SK-N-SH (cell line): ENCODE measurements around the gene VTN. TPM values are rescaled to one million over a fixed set of nuclear protein-coding genes. Genes with fewer than 3 reads are reported as not detected.

Experiments used
- CTCF ChIA-PET: fragments of 300-600, 350-600 bp; formaldehyde crosslinking; extraction: SDS; loops from one replicate; lab custom pipeline; 2021; lab: Yijun Ruan, JAX
- POLR2A ChIA-PET: fragments of 350-600 bp; sonication (Branson Sonifier 250); formaldehyde crosslinking; extraction: SDS; loops from one replicate; lab custom pipeline; 2020; ENCODE audit warnings: antibody characterized with exemption, inconsistent platforms; lab: Yijun Ruan, JAX
- DNase-seq: peaks from one replicate; pipeline ENCODE4 v3.0.0; 2012
- H2AFZ ChIP-seq: fragments of 200-600 bp; sonication (generic); 2 replicates; pipeline ENCODE4 v1.8.1; 2016; ENCODE audit warnings: antibody characterized with exemption, mild to moderate bottlenecking, low read depth
- H3F3A ChIP-seq: fragments of 200-600 bp; sonication (generic); replicated peaks from 2 replicates; pipeline ENCODE3; 2016; ENCODE audit warnings: antibody characterized with exemption, mild to moderate bottlenecking; ENCODE audit not compliant: insufficient read depth
- H3K27ac ChIP-seq, 2 experiments: fragments of 200-500 bp in 1 of 2; fragments of 200-600 bp in 1 of 2; sonication (Bioruptor generic) in 1 of 2; sonication (generic), shearing (Covaris generic) in 1 of 2; 2 replicates each; pipeline versions ENCODE4 v1.5.1 to v1.6.1; 2014 to 2016; ENCODE audit warnings: low read depth in 2 of 2, inconsistent platforms in 1 of 2, low read length in 1 of 2, mild to moderate bottlenecking in 1 of 2, mixed read lengths in 1 of 2
- H3K27me3 ChIP-seq: fragments of 200-600 bp; sonication (generic), shearing (Covaris generic); 2 replicates; pipeline ENCODE4 v1.6.1; 2016; ENCODE audit warnings: mixed run types; ENCODE audit not compliant: insufficient read depth
- H3K36me3 ChIP-seq, 2 experiments: fragments of 200-500 bp in 1 of 2; fragments of 200-600 bp in 1 of 2; sonication (Bioruptor generic) in 1 of 2; sonication (generic) in 1 of 2; replicated peaks in 1 of 2; 2 replicates each; pipeline versions ENCODE3 to v1.5.1; 2014 to 2016; ENCODE audit warnings: low read length in 1 of 2, mild to moderate bottlenecking in 1 of 2; ENCODE audit not compliant: insufficient read depth in 2 of 2, control insufficient read depth in 1 of 2
- H3K4me1 ChIP-seq, 2 experiments: fragments of 200-500 bp in 1 of 2; fragments of 200-600 bp in 1 of 2; sonication (Bioruptor generic) in 1 of 2; sonication (generic), shearing (Covaris generic) in 1 of 2; 2 replicates each; pipeline versions ENCODE4 v1.5.1 to v1.6.1; 2014 to 2016; ENCODE audit warnings: low read depth in 1 of 2, low read length in 1 of 2, mixed run types in 1 of 2; ENCODE audit not compliant: insufficient read depth in 2 of 2, control insufficient read depth in 1 of 2
- H3K4me2 ChIP-seq: fragments of 200-600 bp; sonication (generic), shearing (Covaris generic); 2 replicates; pipeline ENCODE4 v1.6.1; 2017; ENCODE audit warnings: mixed run types
- H3K4me3 ChIP-seq, 2 experiments: fragments of 200-500 bp in 1 of 2; fragments of 200-600 bp in 1 of 2; sonication (Bioruptor generic) in 1 of 2; sonication (generic), shearing (Covaris generic) in 1 of 2; 2 replicates each; pipeline versions ENCODE4 v1.5.1 to v1.8.1; 2014 to 2016; ENCODE audit warnings: low read depth in 2 of 2, inconsistent platforms in 1 of 2, low read length in 1 of 2, mild to moderate bottlenecking in 1 of 2, mixed read lengths in 1 of 2, moderate library complexity in 1 of 2
- H3K79me2 ChIP-seq: fragments of 200-600 bp; sonication (generic); 2 replicates; pipeline ENCODE4 v1.8.1; 2017; ENCODE audit warnings: mild to moderate bottlenecking; ENCODE audit not compliant: insufficient read depth
- H3K9ac ChIP-seq: fragments of 200-600 bp; sonication (generic); 2 replicates; pipeline ENCODE4 v1.6.1; 2017; ENCODE audit warnings: mixed run types
- H3K9me2 ChIP-seq: fragments of 200-600 bp; sonication (generic); 2 replicates; pipeline ENCODE4 v1.6.1; 2017; ENCODE audit warnings: mixed run types
- H3K9me3 ChIP-seq: fragments of 200-600 bp; sonication (generic); 2 replicates; pipeline ENCODE4 v1.6.1; 2017; ENCODE audit warnings: mixed run types, mild to moderate bottlenecking, moderate library complexity
- H4K20me1 ChIP-seq: fragments of 200-600 bp; sonication (generic); 2 replicates; pipeline ENCODE4 v1.6.1; 2017; ENCODE audit warnings: mild to moderate bottlenecking, mixed run types; ENCODE audit not compliant: insufficient read depth
- CHD2 ChIP-seq: fragments of 150-350 bp; IDR thresholded peaks from 2 replicates; pipeline ENCODE4 v1.6.1; 2018; ENCODE audit warnings: low read length; ENCODE audit not compliant: partially characterized antibody
- EP300 ChIP-seq, 2 experiments: IDR thresholded peaks; 2 replicates each; pipeline versions ENCODE4 v1.4.0 to v1.6.1; 2012; ENCODE audit warnings: borderline replicate concordance in 1 of 2, low read depth in 1 of 2, low read length in 1 of 2
- FOSL2 ChIP-seq: IDR thresholded peaks from 2 replicates; pipeline ENCODE4 v1.4.0; 2012; ENCODE audit warnings: low read depth, mild to moderate bottlenecking, moderate library complexity, borderline replicate concordance
- GABPA ChIP-seq: IDR thresholded peaks from 2 replicates; pipeline ENCODE4 v1.4.0; 2012; ENCODE audit warnings: low read depth, mild to moderate bottlenecking
- JUND ChIP-seq: IDR thresholded peaks from 2 replicates; pipeline ENCODE4 v1.4.0; 2012
- MEF2A ChIP-seq: IDR thresholded peaks from 2 replicates; pipeline ENCODE4 v1.4.0; 2012; ENCODE audit warnings: low read depth, borderline replicate concordance
- RXRA ChIP-seq: IDR thresholded peaks from 2 replicates; pipeline ENCODE4 v1.4.0; 2012; ENCODE audit warnings: low read depth, mild to moderate bottlenecking, borderline replicate concordance
- TAF1 ChIP-seq: IDR thresholded peaks from 2 replicates; pipeline ENCODE4 v1.6.1; 2012; ENCODE audit warnings: low read depth, mild to moderate bottlenecking, low read length, moderate library complexity, borderline replicate concordance
- TEAD4 ChIP-seq: IDR thresholded peaks from 2 replicates; pipeline ENCODE4 v1.4.0; 2012; ENCODE audit warnings: mild to moderate bottlenecking, borderline replicate concordance; ENCODE audit not compliant: insufficient read depth
- YY1 ChIP-seq: IDR thresholded peaks from 2 replicates; pipeline ENCODE4 v1.4.0; 2012; ENCODE audit warnings: low read depth, mild to moderate bottlenecking
- WGBS: methylation state at CpG from one replicate; pipeline ENCODE4 v1.1.6; 2017; ENCODE audit warnings: low lambda C conversion rate; 5-methylcytosine and 5-hydroxymethylcytosine counted together
- polyA plus RNA-seq, 3 experiments: library from polyadenylated mRNA; depleted of rRNA; stranded (reverse); fragments of >200 nt; gene quantifications; 2 replicates each; pipeline ENCODE4 v1.2.3, GENCODE V29; 2012
- TF ChIP-seq, protein P1 (sequence below): IDR thresholded peaks from 2 replicates; pipeline ENCODE4 v1.4.0; 2012; ENCODE audit warnings: low read depth, borderline replicate concordance

Gene VTN
- polyA plus RNA-seq, 1 of the 3 experiments (the other 2 are of a cell fraction), result 1.2 TPM

DNA sequence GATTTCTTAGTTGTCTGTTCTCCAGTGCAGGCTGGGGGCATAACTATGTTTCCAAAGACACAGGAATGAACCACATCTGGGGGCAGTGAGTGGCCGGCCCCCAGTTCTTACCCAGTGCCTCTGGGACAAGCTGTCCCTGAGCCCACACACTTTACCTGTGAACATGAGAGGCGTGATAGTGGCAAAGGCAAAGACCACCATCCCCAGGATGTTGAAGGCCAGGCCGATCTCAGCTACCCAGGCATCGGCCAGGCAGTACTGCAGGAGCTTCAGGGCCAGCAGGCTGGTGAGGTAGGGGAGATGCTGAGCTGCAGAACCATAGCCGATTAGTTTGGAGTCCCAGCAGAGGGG lies 34.3 kb upstream of the VTN start:
- H3K27ac ChIP-seq, result peak overlapping the region in 1 of 2 experiments; percentile 56; a peak in 2 of 4 replicates
- peak overlapping the region in 1 of 2 experiments; percentile 60; a peak in 1 of 4 replicates for H3K4me3 ChIP-seq
- ChIA-PET POLR2A (interaction anchor here (1.1 to 2.4 kb wide), 2 partner anchors 18 to 24 kb away, joined by 3 to 11 read pairs; no protein-coding TSS in a partner anchor), CTCF (interaction anchor here (0.6 to 2.1 kb wide), 4 partner anchors 12 to 86 kb away, joined by 4 to 6 read pairs (median 5); no protein-coding TSS in a partner anchor)
- no peaks in the 10 kb centered on the region for H3K9me3 ChIP-seq
- peaks cover 10 to 16% of the 10 kb centered on the region in 2 experiments; a peak in 2 of 4 replicates for H3K4me1 ChIP-seq
- H3F3A ChIP-seq, result peaks cover 3% of the 10 kb centered on the region
- H3K4me2 ChIP-seq, result peak overlapping the region; percentile 99
- no peak overlapping the region for H2AFZ ChIP-seq
- 76% methylated on average over 2 of the region's 5 CpGs for WGBS
- no peak for TF ChIP-seq YY1
- TF ChIP-seq, protein P1, sequence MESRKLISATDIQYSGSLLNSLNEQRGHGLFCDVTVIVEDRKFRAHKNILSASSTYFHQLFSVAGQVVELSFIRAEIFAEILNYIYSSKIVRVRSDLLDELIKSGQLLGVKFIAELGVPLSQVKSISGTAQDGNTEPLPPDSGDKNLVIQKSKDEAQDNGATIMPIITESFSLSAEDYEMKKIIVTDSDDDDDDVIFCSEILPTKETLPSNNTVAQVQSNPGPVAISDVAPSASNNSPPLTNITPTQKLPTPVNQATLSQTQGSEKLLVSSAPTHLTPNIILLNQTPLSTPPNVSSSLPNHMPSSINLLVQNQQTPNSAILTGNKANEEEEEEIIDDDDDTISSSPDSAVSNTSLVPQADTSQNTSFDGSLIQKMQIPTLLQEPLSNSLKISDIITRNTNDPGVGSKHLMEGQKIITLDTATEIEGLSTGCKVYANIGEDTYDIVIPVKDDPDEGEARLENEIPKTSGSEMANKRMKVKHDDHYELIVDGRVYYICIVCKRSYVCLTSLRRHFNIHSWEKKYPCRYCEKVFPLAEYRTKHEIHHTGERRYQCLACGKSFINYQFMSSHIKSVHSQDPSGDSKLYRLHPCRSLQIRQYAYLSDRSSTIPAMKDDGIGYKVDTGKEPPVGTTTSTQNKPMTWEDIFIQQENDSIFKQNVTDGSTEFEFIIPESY, result no peak
- no peak for TF ChIP-seq EP300 (IDR thresholded peaks at IDR 0.05; ENCODE audit: borderline replicate concordance in 1 of 2, low read depth in 1 of 2, low read length in 1 of 2)
- TF ChIP-seq RXRA, result no peak
- no peak for DNase-seq
- H3K27me3 ChIP-seq, result no peaks in the 10 kb centered on the region
- H3K9me2 ChIP-seq, result no peaks in the 10 kb centered on the region
- no peaks in the 10 kb centered on the region for H3K79me2 ChIP-seq
- H3K9ac ChIP-seq, result no peak overlapping the region
- peaks cover 0 to 29% of the 10 kb centered on the region in 2 experiments for H3K36me3 ChIP-seq
- no peaks in the 10 kb centered on the region for H4K20me1 ChIP-seq

GRCh38 chr17:28404007-28404406 lies 33.9 kb upstream of the VTN start:
- Histone ChIP-seq H3F3A (peaks cover 3% of the 10 kb centered on the region), H3K9me2 (no peaks in the 10 kb centered on the region), H3K27ac (no peak overlapping the region), H3K4me1 (peaks cover 10 to 16% of the 10 kb centered on the region in 2 experiments; a peak in 2 of 4 replicates), H3K36me3 (peaks cover 0 to 34% of the 10 kb centered on the region in 2 experiments), H3K4me3 (no peak overlapping the region), H3K27me3 (no peaks in the 10 kb centered on the region), H3K4me2 (no peak overlapping the region), H2AFZ (no peak overlapping the region), H3K79me2 (no peaks in the 10 kb centered on the region)
- ChIA-PET CTCF (interaction anchor here (1.5 to 2.1 kb wide), 3 partner anchors 12 to 86 kb away, joined by 4 to 6 read pairs (median 6); no protein-coding TSS in a partner anchor), POLR2A (no interaction called here)
- TF ChIP-seq CHD2 (no peak), JUND (no peak), FOSL2 (no peak), MEF2A (no peak), TAF1 (no peak), TEAD4 (no peak), GABPA (no peak)
- TF ChIP-seq, all 33 proteins: peak for 0
- Histone ChIP-seq H4K20me1 (no peaks in the 10 kb centered on the region), H3K9me3 (no peaks in the 10 kb centered on the region), H3K9ac (no peak overlapping the region)
- no peak for DNase-seq
- 95% methylated on average over 2 of the region's 2 CpGs for WGBS
